HCT116 (cell line): ENCODE data around the gene CGRRF1. TPM values are rescaled to one million over a fixed set of nuclear protein-coding genes. Genes with fewer than 3 reads are reported as not detected.

Source experiments
- ATAC-seq: fragments of 200-7000 bp; cut with Tn5 transposase; 2 replicates; pipeline ENCODE4 v1.9.1; 2020; ENCODE audit warnings: mild to moderate bottlenecking, moderate library complexity
- BruUV-seq: library from RNA; stranded (reverse); fragments of 400-500 nt; replicated peaks from 2 replicates; lab custom pipeline; 2021; lab: Mats Ljungman, UMichigan
- CTCF ChIA-PET: fragments of 300-600 bp; sonication (Branson Sonifier 250); formaldehyde crosslinking; loops from one replicate; lab custom pipeline; 2021; ENCODE audit warnings: antibody characterized with exemption; lab: Charles Lee
- POLR2A ChIA-PET: fragments of 300-600, 350-600 bp; sonication (Branson Sonifier 250); formaldehyde crosslinking; loops from one replicate; lab custom pipeline; 2021; ENCODE audit warnings: antibody characterized with exemption; lab: Charles Lee
- RAD21 ChIA-PET, 2 experiments: fragments of 300-600 bp; sonication (Branson Sonifier 250); formaldehyde crosslinking; loops; one replicate each; lab custom pipeline; 2023; ENCODE audit warnings: low total read pairs in 2 of 2; ENCODE audit not compliant: uncharacterized antibody in 2 of 2, unreplicated experiment in 2 of 2, low non-redundant PET in 1 of 2; lab: Charles Lee
- DNase-seq: peaks from one replicate; pipeline ENCODE4 v3.0.0-alpha.2; 2010; ENCODE audit warnings: low read depth, low spot score
- H2AFZ ChIP-seq: fragments of 200-600 bp; shearing (Covaris generic), sonication (generic); 2 replicates; pipeline ENCODE4 v1.6.1; 2017; ENCODE audit warnings: low read depth, mixed run types, mixed read lengths, antibody characterized with exemption, low read length; ENCODE audit not compliant: poor library complexity, severe bottlenecking
- H3K27ac ChIP-seq: 2 replicates; pipeline ENCODE4 v1.5.1; 2012; ENCODE audit warnings: low read depth, low read length
- H3K27me3 ChIP-seq: fragments of 200-600 bp; sonication (generic); 2 replicates; pipeline ENCODE4 v1.6.1; 2016; ENCODE audit warnings: mixed run types, low read length, mixed read lengths; ENCODE audit not compliant: insufficient read depth
- H3K36me3 ChIP-seq, 2 experiments: fragments of 200-500 bp in 1 of 2; fragments of 200-600 bp in 1 of 2; sonication (Bioruptor generic) in 1 of 2; sonication (generic) in 1 of 2; 2 replicates each; pipeline versions ENCODE4 v1.5.1 to v1.6.1; 2014 to 2016; ENCODE audit warnings: low read length in 2 of 2, inconsistent platforms in 1 of 2, mixed read lengths in 1 of 2, mixed run types in 1 of 2; ENCODE audit not compliant: insufficient read depth in 2 of 2, control insufficient read depth in 1 of 2
- H3K4me1 ChIP-seq, 2 experiments: fragments of 200-600 bp in 1 of 2; sonication (generic) in 1 of 2; 2 replicates each; pipeline versions ENCODE4 v1.5.1 to v1.6.1; 2012 to 2017; ENCODE audit warnings: low read length in 2 of 2, inconsistent platforms in 1 of 2, mild to moderate bottlenecking in 1 of 2, mixed read lengths in 1 of 2, mixed run types in 1 of 2, moderate library complexity in 1 of 2; ENCODE audit not compliant: insufficient read depth in 2 of 2, control insufficient read depth in 1 of 2
- H3K4me2 ChIP-seq: fragments of 200-600 bp; sonication (generic); 2 replicates; pipeline ENCODE4 v1.6.1; 2017; ENCODE audit warnings: mixed run types, low read length, mixed read lengths
- H3K4me3 ChIP-seq, 2 experiments: fragments of 200-600 bp in 1 of 2; sonication (generic) in 1 of 2; replicated peaks in 1 of 2; 2 replicates each; pipeline ENCODE4 v1.5.1; 2011 to 2016; ENCODE audit warnings: low read length in 2 of 2, control low read depth in 1 of 2, low read depth in 1 of 2, mild to moderate bottlenecking in 1 of 2, mixed read lengths in 1 of 2, mixed run types in 1 of 2
- H3K79me2 ChIP-seq: fragments of 200-600 bp; sonication (generic); 2 replicates; pipeline ENCODE4 v1.6.1; 2017; ENCODE audit warnings: mild to moderate bottlenecking, mixed run types, low read length, moderate library complexity, mixed read lengths; ENCODE audit not compliant: insufficient read depth
- H3K9ac ChIP-seq: fragments of 200-600 bp; sonication (generic); 2 replicates; pipeline ENCODE4 v1.6.1; 2016; ENCODE audit warnings: low read length, mixed read lengths
- H3K9me2 ChIP-seq: fragments of 200-600 bp; sonication (generic), shearing (Covaris generic); 2 replicates; pipeline ENCODE4 v1.6.1; 2017; ENCODE audit warnings: mixed run types, mild to moderate bottlenecking, moderate library complexity; ENCODE audit not compliant: insufficient read depth
- H3K9me3 ChIP-seq, 2 experiments: fragments of 200-500 bp in 1 of 2; fragments of 200-600 bp in 1 of 2; sonication (Bioruptor generic) in 1 of 2; sonication (generic) in 1 of 2; 2 replicates each; pipeline ENCODE4 v1.6.1; 2014 to 2017; ENCODE audit warnings: low read length in 2 of 2, mixed read lengths in 2 of 2, inconsistent platforms in 1 of 2, low read depth in 1 of 2, mild to moderate bottlenecking in 1 of 2, mixed run types in 1 of 2, moderate library complexity in 1 of 2; ENCODE audit not compliant: control insufficient read depth in 1 of 2, insufficient read depth in 1 of 2
- H4K20me1 ChIP-seq: fragments of 200-600 bp; sonication (generic), shearing (Covaris generic); 2 replicates; pipeline ENCODE4 v1.6.1; 2017; ENCODE audit warnings: mixed run types, mild to moderate bottlenecking, moderate library complexity; ENCODE audit not compliant: insufficient read depth
- EGR1 ChIP-seq: IDR thresholded peaks from 2 replicates; pipeline ENCODE4 v1.6.1; 2012; ENCODE audit warnings: low read depth
- FOSL1 ChIP-seq: IDR thresholded peaks from 2 replicates; pipeline ENCODE4 v1.6.1; 2012; ENCODE audit warnings: low read depth
- JUND ChIP-seq: IDR thresholded peaks from 2 replicates; pipeline ENCODE4 v1.6.1; 2012
- SP1 ChIP-seq: IDR thresholded peaks from 2 replicates; pipeline ENCODE4 v1.6.1; 2012; ENCODE audit warnings: low read depth
- SRF ChIP-seq: IDR thresholded peaks from 2 replicates; pipeline ENCODE4 v1.6.1; 2012; ENCODE audit warnings: low read depth
- YY1 ChIP-seq: IDR thresholded peaks from 2 replicates; pipeline ENCODE4 v1.6.1; 2011; ENCODE audit warnings: low read length, low read depth, moderate library complexity, mild to moderate bottlenecking; ENCODE audit not compliant: insufficient replicate concordance; ENCODE audit errors: extremely low read depth
- ZFX ChIP-seq: fragments of 450-650 bp; IDR thresholded peaks from 2 replicates; pipeline ENCODE4 v1.6.1; 2017
- ZNF274 ChIP-seq: fragments of 200-500 bp; sonication (Bioruptor generic); IDR thresholded peaks from 2 replicates; pipeline ENCODE4 v1.6.1; 2014; ENCODE audit warnings: mild to moderate bottlenecking, low read depth, low read length, inconsistent platforms
- intact Hi-C: fragments of 100-400 bp; cut with micrococcal nuclease; formaldehyde crosslinking; loops from 2 replicates; pipeline ENCODE4 v1.10.0; 2022
- total RNA-seq: library from RNA; stranded (reverse); gene quantifications from one replicate; pipeline ENCODE4 v1.2.1, GENCODE V29; 2021; ENCODE audit not compliant: unreplicated experiment
- TF ChIP-seq, protein P1 (sequence below): IDR thresholded peaks from 2 replicates; pipeline ENCODE4 v1.6.1; 2011; ENCODE audit warnings: mild to moderate bottlenecking, low read length, moderate library complexity; ENCODE audit not compliant: insufficient replicate concordance; ENCODE audit errors: extremely low read depth
- TF ChIP-seq, protein P2 (sequence below): IDR thresholded peaks from 2 replicates; pipeline ENCODE4 v1.6.1; 2012
- TF ChIP-seq, protein P3 (sequence below): IDR thresholded peaks from 2 replicates; pipeline ENCODE4 v1.6.1; 2012

Gene CGRRF1
- total RNA-seq, 1 experiment from 2014 or later: 15.9 TPM

DNA sequence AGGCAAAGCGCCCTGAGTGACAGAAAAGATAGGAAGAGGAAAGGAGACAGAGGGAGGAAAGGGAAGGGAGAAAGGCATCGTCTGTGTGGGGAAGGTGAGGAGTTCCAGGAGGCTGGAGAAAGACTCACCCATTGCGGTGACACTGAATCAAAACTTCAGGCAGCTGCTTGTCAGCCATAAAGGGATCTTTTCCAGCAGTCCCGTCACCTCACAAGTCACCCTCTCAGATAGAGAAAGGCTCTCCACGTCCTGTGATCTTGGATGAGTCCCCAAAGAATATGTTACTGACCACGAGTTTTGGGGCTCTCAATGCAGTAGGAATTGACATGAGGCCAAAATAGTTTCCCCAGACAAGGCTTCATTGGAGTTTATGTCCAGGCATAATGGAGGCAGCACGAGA is 11.1 kb upstream of the CGRRF1 start:
- no peak overlapping the region for H3K9ac ChIP-seq
- H3K27me3 ChIP-seq: no peaks in the 10 kb centered on the region
- no peak overlapping the region for H3K27ac ChIP-seq
- no peak overlapping the region for H3K4me2 ChIP-seq
- intact Hi-C loops: no loop called here
- peaks cover 2 to 8% of the 10 kb centered on the region in 2 experiments; a peak in 3 of 4 replicates for H3K4me1 ChIP-seq
- ChIA-PET POLR2A (no interaction called here), CTCF (no interaction called here), RAD21 (no interaction called here)
- BruUV-seq: no TSS peak
- no peaks in the 10 kb centered on the region for H3K36me3 ChIP-seq
- DNase-seq (no peak), ATAC-seq (no peak)
- no peaks in the 10 kb centered on the region for H3K79me2 ChIP-seq
- no peaks in the 10 kb centered on the region for H4K20me1 ChIP-seq
- no peaks in the 10 kb centered on the region for H3K9me2 ChIP-seq
- H3K4me3 ChIP-seq: no peak overlapping the region
- no peaks in the 10 kb centered on the region for H3K9me3 ChIP-seq
- TF ChIP-seq YY1 (no peak), ZNF274 (no peak), JUND (no peak), EGR1 (no peak), ZFX (no peak), SRF (no peak), SP1 (no peak), FOSL1 (no peak)
- TF ChIP-seq, protein P1, sequence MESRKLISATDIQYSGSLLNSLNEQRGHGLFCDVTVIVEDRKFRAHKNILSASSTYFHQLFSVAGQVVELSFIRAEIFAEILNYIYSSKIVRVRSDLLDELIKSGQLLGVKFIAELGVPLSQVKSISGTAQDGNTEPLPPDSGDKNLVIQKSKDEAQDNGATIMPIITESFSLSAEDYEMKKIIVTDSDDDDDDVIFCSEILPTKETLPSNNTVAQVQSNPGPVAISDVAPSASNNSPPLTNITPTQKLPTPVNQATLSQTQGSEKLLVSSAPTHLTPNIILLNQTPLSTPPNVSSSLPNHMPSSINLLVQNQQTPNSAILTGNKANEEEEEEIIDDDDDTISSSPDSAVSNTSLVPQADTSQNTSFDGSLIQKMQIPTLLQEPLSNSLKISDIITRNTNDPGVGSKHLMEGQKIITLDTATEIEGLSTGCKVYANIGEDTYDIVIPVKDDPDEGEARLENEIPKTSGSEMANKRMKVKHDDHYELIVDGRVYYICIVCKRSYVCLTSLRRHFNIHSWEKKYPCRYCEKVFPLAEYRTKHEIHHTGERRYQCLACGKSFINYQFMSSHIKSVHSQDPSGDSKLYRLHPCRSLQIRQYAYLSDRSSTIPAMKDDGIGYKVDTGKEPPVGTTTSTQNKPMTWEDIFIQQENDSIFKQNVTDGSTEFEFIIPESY: no peak
- TF ChIP-seq, protein P2, sequence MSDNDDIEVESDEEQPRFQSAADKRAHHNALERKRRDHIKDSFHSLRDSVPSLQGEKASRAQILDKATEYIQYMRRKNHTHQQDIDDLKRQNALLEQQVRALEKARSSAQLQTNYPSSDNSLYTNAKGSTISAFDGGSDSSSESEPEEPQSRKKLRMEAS: no peak
- TF ChIP-seq, protein P3, sequence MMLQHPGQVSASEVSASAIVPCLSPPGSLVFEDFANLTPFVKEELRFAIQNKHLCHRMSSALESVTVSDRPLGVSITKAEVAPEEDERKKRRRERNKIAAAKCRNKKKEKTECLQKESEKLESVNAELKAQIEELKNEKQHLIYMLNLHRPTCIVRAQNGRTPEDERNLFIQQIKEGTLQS: no peak
- H2AFZ ChIP-seq: no peak overlapping the region
